Measurements from ENCODE around the gene GDNF.

DNA sequence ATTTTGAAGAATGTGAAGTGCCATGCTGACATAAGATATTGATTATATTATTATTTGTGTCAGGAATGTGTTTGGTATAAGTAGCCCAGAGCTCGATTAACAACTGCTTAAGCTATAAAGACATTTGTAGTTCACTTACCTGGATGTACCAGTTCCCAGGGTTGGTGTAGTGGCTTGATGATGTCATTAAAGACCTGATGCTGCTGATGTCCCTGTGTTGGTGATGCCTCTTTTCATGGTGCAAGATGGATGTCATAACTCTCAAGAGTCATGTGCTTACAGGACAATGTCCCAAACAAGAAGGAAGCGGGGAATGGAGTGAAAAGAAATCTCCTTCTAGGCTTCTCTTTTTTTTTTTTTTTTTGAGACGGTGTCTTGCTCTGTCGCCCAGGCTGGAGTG lies 11.5 kb upstream of the GDNF start:
- TF ChIP-seq SIN3A (IDR thresholded peaks at IDR 0.05; ENCODE audit: borderline replicate concordance, insufficient read depth, low read length) (no peak), TAF1 (IDR thresholded peaks at IDR 0.05; ENCODE audit: borderline replicate concordance, insufficient read depth, low read length) (no peak), POLR2AphosphoS5 (IDR thresholded peaks at IDR 0.05; ENCODE audit: low read depth, low read length) (no peak), FOXP2 (optimal IDR thresholded peaks at IDR 0.05; ENCODE audit: borderline replicate concordance, extremely low read depth, extremely low read length, insufficient read depth) (no peak)
- TF ChIP-seq, protein P1, sequence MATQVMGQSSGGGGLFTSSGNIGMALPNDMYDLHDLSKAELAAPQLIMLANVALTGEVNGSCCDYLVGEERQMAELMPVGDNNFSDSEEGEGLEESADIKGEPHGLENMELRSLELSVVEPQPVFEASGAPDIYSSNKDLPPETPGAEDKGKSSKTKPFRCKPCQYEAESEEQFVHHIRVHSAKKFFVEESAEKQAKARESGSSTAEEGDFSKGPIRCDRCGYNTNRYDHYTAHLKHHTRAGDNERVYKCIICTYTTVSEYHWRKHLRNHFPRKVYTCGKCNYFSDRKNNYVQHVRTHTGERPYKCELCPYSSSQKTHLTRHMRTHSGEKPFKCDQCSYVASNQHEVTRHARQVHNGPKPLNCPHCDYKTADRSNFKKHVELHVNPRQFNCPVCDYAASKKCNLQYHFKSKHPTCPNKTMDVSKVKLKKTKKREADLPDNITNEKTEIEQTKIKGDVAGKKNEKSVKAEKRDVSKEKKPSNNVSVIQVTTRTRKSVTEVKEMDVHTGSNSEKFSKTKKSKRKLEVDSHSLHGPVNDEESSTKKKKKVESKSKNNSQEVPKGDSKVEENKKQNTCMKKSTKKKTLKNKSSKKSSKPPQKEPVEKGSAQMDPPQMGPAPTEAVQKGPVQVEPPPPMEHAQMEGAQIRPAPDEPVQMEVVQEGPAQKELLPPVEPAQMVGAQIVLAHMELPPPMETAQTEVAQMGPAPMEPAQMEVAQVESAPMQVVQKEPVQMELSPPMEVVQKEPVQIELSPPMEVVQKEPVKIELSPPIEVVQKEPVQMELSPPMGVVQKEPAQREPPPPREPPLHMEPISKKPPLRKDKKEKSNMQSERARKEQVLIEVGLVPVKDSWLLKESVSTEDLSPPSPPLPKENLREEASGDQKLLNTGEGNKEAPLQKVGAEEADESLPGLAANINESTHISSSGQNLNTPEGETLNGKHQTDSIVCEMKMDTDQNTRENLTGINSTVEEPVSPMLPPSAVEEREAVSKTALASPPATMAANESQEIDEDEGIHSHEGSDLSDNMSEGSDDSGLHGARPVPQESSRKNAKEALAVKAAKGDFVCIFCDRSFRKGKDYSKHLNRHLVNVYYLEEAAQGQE (IDR thresholded peaks at IDR 0.05; ENCODE audit: insufficient read depth in 1 of 2, low read depth in 2 of 2, low read length in 2 of 2) = no peak
